H1 (cell line): ENCODE results near the gene APPL2. TPM values are rescaled to one million over a fixed set of nuclear protein-coding genes. Genes with fewer than 3 reads are reported as not detected.

Experiments
- BCL11A ChIP-seq, 2 experiments: IDR thresholded peaks; one replicate each; pipeline ENCODE4 v1.6.1; 2011; ENCODE audit warnings: low read depth in 2 of 2, low read length in 2 of 2, mild to moderate bottlenecking in 2 of 2
- CEBPB ChIP-seq: IDR thresholded peaks from 2 replicates; pipeline ENCODE4 v1.6.1; 2012; ENCODE audit warnings: low read depth, low read length
- PHF8 ChIP-seq: fragments of 200-600 bp; sonication (generic); conservative IDR thresholded peaks from 2 replicates; pipeline ENCODE4 v1.7.1; 2012; ENCODE audit warnings: low read depth, mild to moderate bottlenecking, inconsistent platforms, low read length, moderate library complexity
- POLR2A ChIP-seq, 2 experiments: IDR thresholded peaks; 1 replicate in 1 of 2; 2 replicates in 1 of 2; pipeline ENCODE4 v1.6.1; 2011; ENCODE audit warnings: low read depth in 2 of 2, low read length in 2 of 2, mild to moderate bottlenecking in 2 of 2; ENCODE audit errors: control extremely low read depth in 1 of 2
- POLR2AphosphoS5 ChIP-seq: IDR thresholded peaks from 2 replicates; pipeline ENCODE4 v1.6.1; 2011; ENCODE audit warnings: low read depth, low read length
- RXRA ChIP-seq: IDR thresholded peaks from 2 replicates; pipeline ENCODE4 v1.6.1; 2011; ENCODE audit warnings: low read depth, mild to moderate bottlenecking, low read length, moderate library complexity; ENCODE audit not compliant: insufficient read depth
- SAP30 ChIP-seq: fragments of 300-600 bp; sonication (generic); IDR thresholded peaks from 2 replicates; pipeline ENCODE4 v1.7.1; 2012; ENCODE audit warnings: low read length, moderate library complexity, mild to moderate bottlenecking, inconsistent platforms; ENCODE audit not compliant: insufficient read depth, insufficient replicate concordance
- SIN3A ChIP-seq, 2 experiments: IDR thresholded peaks in 1 of 2; conservative IDR thresholded peaks in 1 of 2; 2 replicates each; pipeline ENCODE4 v1.6.1; 2011 to 2012; ENCODE audit warnings: low read length in 2 of 2, improper control_type of control experiment in 1 of 2, low read depth in 1 of 2, mild to moderate bottlenecking in 1 of 2
- polyA plus RNA-seq, 7 experiments: library from polyadenylated mRNA; depleted of rRNA in 3 of 7; stranded (reverse) in 5 of 7; unstranded in 2 of 7; fragments of >200 nt in 5 of 7; fragments of 200-250 nt in 2 of 7; gene quantifications; 1 replicate in 5 of 7; 2 replicates in 1 of 7; 4 replicates in 1 of 7; pipeline versions ENCODE4 v1.2.1 to v1.2.3, GENCODE V29; 2011 to 2013; ENCODE audit warnings: missing spikeins in 2 of 7, mixed read lengths in 2 of 7
- total RNA-seq: library from RNA; stranded (reverse); fragmentation: NEBNext Ultra II Directional; extraction: Animal tissue kit (Norgen Biotek cat#: 25700); gene quantifications from 2 replicates; pipeline ENCODE4 v1.2.1, GENCODE V29; 2021
- TF ChIP-seq, protein P1 (sequence below): fragments of 300-600 bp; sonication (generic); IDR thresholded peaks from 2 replicates; pipeline ENCODE4 v1.7.1; 2012; ENCODE audit warnings: low read length, moderate library complexity, mild to moderate bottlenecking, inconsistent platforms; ENCODE audit not compliant: insufficient replicate concordance
- TF ChIP-seq, protein P2 (sequence below): IDR thresholded peaks from 2 replicates; pipeline ENCODE4 v1.6.1; 2011; ENCODE audit warnings: low read depth, mild to moderate bottlenecking, low read length; ENCODE audit not compliant: insufficient read depth
- TF ChIP-seq, protein P3 (sequence below): IDR thresholded peaks from 2 replicates; pipeline ENCODE4 v1.6.1; 2012; ENCODE audit warnings: inconsistent platforms

Gene APPL2
- total and polyA plus RNA-seq, 2 of the 8 experiments (the other 6 are each of a cell fraction or from before 2014, with no cell fraction given), result 8.9 to 22.9 TPM

DNA sequence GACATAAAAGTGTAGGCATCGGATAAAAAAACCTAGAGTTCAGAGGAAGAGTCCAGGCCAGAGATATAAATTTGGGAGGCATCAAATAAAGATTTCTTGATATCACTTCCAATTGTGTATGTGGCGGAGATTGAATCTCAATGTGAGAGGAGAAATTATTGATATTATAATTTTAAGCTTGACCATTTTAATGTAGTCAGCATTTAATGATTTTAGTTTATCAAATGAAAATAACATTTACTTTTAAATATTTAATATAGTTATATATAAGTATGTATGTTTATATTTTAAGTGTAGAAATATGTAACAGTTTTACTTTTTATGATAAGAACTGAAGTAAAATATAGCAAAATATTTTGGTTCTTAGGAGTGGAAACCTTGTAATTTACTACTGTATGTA, 79.7 kb downstream of the APPL2 start (continued):
- TF ChIP-seq, protein P1, sequence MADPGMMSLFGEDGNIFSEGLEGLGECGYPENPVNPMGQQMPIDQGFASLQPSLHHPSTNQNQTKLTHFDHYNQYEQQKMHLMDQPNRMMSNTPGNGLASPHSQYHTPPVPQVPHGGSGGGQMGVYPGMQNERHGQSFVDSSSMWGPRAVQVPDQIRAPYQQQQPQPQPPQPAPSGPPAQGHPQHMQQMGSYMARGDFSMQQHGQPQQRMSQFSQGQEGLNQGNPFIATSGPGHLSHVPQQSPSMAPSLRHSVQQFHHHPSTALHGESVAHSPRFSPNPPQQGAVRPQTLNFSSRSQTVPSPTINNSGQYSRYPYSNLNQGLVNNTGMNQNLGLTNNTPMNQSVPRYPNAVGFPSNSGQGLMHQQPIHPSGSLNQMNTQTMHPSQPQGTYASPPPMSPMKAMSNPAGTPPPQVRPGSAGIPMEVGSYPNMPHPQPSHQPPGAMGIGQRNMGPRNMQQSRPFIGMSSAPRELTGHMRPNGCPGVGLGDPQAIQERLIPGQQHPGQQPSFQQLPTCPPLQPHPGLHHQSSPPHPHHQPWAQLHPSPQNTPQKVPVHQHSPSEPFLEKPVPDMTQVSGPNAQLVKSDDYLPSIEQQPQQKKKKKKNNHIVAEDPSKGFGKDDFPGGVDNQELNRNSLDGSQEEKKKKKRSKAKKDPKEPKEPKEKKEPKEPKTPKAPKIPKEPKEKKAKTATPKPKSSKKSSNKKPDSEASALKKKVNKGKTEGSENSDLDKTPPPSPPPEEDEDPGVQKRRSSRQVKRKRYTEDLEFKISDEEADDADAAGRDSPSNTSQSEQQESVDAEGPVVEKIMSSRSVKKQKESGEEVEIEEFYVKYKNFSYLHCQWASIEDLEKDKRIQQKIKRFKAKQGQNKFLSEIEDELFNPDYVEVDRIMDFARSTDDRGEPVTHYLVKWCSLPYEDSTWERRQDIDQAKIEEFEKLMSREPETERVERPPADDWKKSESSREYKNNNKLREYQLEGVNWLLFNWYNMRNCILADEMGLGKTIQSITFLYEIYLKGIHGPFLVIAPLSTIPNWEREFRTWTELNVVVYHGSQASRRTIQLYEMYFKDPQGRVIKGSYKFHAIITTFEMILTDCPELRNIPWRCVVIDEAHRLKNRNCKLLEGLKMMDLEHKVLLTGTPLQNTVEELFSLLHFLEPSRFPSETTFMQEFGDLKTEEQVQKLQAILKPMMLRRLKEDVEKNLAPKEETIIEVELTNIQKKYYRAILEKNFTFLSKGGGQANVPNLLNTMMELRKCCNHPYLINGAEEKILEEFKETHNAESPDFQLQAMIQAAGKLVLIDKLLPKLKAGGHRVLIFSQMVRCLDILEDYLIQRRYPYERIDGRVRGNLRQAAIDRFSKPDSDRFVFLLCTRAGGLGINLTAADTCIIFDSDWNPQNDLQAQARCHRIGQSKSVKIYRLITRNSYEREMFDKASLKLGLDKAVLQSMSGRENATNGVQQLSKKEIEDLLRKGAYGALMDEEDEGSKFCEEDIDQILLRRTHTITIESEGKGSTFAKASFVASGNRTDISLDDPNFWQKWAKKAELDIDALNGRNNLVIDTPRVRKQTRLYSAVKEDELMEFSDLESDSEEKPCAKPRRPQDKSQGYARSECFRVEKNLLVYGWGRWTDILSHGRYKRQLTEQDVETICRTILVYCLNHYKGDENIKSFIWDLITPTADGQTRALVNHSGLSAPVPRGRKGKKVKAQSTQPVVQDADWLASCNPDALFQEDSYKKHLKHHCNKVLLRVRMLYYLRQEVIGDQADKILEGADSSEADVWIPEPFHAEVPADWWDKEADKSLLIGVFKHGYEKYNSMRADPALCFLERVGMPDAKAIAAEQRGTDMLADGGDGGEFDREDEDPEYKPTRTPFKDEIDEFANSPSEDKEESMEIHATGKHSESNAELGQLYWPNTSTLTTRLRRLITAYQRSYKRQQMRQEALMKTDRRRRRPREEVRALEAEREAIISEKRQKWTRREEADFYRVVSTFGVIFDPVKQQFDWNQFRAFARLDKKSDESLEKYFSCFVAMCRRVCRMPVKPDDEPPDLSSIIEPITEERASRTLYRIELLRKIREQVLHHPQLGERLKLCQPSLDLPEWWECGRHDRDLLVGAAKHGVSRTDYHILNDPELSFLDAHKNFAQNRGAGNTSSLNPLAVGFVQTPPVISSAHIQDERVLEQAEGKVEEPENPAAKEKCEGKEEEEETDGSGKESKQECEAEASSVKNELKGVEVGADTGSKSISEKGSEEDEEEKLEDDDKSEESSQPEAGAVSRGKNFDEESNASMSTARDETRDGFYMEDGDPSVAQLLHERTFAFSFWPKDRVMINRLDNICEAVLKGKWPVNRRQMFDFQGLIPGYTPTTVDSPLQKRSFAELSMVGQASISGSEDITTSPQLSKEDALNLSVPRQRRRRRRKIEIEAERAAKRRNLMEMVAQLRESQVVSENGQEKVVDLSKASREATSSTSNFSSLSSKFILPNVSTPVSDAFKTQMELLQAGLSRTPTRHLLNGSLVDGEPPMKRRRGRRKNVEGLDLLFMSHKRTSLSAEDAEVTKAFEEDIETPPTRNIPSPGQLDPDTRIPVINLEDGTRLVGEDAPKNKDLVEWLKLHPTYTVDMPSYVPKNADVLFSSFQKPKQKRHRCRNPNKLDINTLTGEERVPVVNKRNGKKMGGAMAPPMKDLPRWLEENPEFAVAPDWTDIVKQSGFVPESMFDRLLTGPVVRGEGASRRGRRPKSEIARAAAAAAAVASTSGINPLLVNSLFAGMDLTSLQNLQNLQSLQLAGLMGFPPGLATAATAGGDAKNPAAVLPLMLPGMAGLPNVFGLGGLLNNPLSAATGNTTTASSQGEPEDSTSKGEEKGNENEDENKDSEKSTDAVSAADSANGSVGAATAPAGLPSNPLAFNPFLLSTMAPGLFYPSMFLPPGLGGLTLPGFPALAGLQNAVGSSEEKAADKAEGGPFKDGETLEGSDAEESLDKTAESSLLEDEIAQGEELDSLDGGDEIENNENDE, result no peak
- TF ChIP-seq SAP30 (no peak), POLR2A (IDR thresholded peaks at IDR 0.05; ENCODE audit: control extremely low read depth in 1 of 2, low read depth in 2 of 2, low read length in 2 of 2) (no peak), SIN3A (conservative IDR thresholded peaks at IDR 0.05 in 1 of 2, IDR thresholded peaks at IDR 0.05 in 1 of 2; ENCODE audit: low read depth in 1 of 2, low read length in 2 of 2) (no peak), RXRA (no peak), POLR2AphosphoS5 (no peak), CEBPB (no peak), PHF8 (no peak), BCL11A (IDR thresholded peaks at IDR 0.05; ENCODE audit: low read depth in 2 of 2, low read length in 2 of 2) (no peak)
- TF ChIP-seq, protein P2, sequence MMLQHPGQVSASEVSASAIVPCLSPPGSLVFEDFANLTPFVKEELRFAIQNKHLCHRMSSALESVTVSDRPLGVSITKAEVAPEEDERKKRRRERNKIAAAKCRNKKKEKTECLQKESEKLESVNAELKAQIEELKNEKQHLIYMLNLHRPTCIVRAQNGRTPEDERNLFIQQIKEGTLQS, result no peak
- TF ChIP-seq, protein P3, sequence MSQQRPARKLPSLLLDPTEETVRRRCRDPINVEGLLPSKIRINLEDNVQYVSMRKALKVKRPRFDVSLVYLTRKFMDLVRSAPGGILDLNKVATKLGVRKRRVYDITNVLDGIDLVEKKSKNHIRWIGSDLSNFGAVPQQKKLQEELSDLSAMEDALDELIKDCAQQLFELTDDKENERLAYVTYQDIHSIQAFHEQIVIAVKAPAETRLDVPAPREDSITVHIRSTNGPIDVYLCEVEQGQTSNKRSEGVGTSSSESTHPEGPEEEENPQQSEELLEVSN, result no peak
